Panc1 (cell line): ENCODE data around the gene MAOB. TPM values are rescaled to one million over a fixed set of nuclear protein-coding genes. Genes with fewer than 3 reads are reported as not detected.

Experiments used
- ATAC-seq: fragments of 200-7000 bp; cut with Tn5 transposase; 2 replicates; pipeline ENCODE4 v1.9.1; 2020; ENCODE audit warnings: mild to moderate bottlenecking, moderate library complexity
- BruUV-seq: library from RNA; stranded (reverse); fragments of 400-500 nt; replicated peaks from 2 replicates; lab custom pipeline; 2021; lab: Mats Ljungman, UMichigan
- CTCF ChIA-PET: fragments of 300-600 bp; sonication (Branson Sonifier 250); formaldehyde crosslinking; loops from one replicate; lab custom pipeline; 2022; ENCODE audit warnings: antibody characterized with exemption; lab: Charles Lee
- POLR2A ChIA-PET: fragments of 300-600 bp; sonication (Branson Sonifier 250); formaldehyde crosslinking; loops from one replicate; lab custom pipeline; 2022; ENCODE audit warnings: antibody characterized with exemption; lab: Charles Lee
- DNase-seq: peaks from one replicate; pipeline ENCODE4 v3.0.0-alpha.2; 2010; ENCODE audit warnings: low read depth, low spot score
- H3K27ac ChIP-seq: 2 replicates; pipeline ENCODE4 v1.5.1; 2011; ENCODE audit warnings: mild to moderate bottlenecking, low read length, inconsistent platforms
- H3K27me3 ChIP-seq: fragments of 200-500 bp; sonication (Bioruptor generic); 2 replicates; pipeline ENCODE4 v1.6.0; 2014; ENCODE audit warnings: low read length, inconsistent platforms; ENCODE audit not compliant: control insufficient read depth, insufficient read depth
- H3K36me3 ChIP-seq: fragments of 200-500 bp; sonication (Bioruptor generic); 2 replicates; pipeline ENCODE4 v1.5.1; 2014; ENCODE audit warnings: inconsistent platforms, mild to moderate bottlenecking, low read length, moderate library complexity; ENCODE audit not compliant: control insufficient read depth, insufficient read depth
- H3K4me1 ChIP-seq: 2 replicates; pipeline ENCODE4 v1.5.1; 2011; ENCODE audit warnings: inconsistent platforms, mild to moderate bottlenecking, low read length, moderate library complexity; ENCODE audit not compliant: control insufficient read depth, insufficient read depth
- H3K4me3 ChIP-seq, 2 experiments: 2 replicates each; pipeline ENCODE4 v1.5.1; 2011 to 2012; ENCODE audit warnings: low read depth in 2 of 2, low read length in 2 of 2, mild to moderate bottlenecking in 2 of 2, inconsistent platforms in 1 of 2, moderate library complexity in 1 of 2
- H3K9me3 ChIP-seq: fragments of 200-500 bp; sonication (Bioruptor generic); 2 replicates; pipeline ENCODE4 v1.5.1; 2014; ENCODE audit warnings: low read depth, mild to moderate bottlenecking, inconsistent platforms, low read length, moderate library complexity; ENCODE audit not compliant: control insufficient read depth, insufficient read depth
- POLR2AphosphoS5 ChIP-seq: IDR thresholded peaks from 2 replicates; pipeline ENCODE4 v1.6.1; 2012; ENCODE audit warnings: mild to moderate bottlenecking, low read depth, low read length, moderate library complexity
- SIN3A ChIP-seq: IDR thresholded peaks from 2 replicates; pipeline ENCODE4 v1.6.1; 2012; ENCODE audit warnings: low read depth, mild to moderate bottlenecking, low read length, moderate library complexity, borderline replicate concordance; ENCODE audit not compliant: insufficient read depth
- TCF7L2 ChIP-seq: IDR thresholded peaks from 2 replicates; pipeline ENCODE4 v1.6.1; 2011; ENCODE audit warnings: mild to moderate bottlenecking, low read depth, low read length, inconsistent platforms
- in situ Hi-C: cut with HindIII; loops from 2 replicates; pipeline ENCODE4 v1.10.0; 2016; ENCODE audit warnings: low sequenced_read_pairs, low pct_unique_long_range_greater_than_20kb
- intact Hi-C: fragments of 100-400 bp; cut with micrococcal nuclease; formaldehyde crosslinking; loops from one replicate; pipeline ENCODE4 v1.10.0; 2022; ENCODE audit not compliant: unreplicated experiment
- total RNA-seq: library from RNA; stranded (reverse); gene quantifications from one replicate; pipeline ENCODE4 v1.2.1, GENCODE V29; 2021; ENCODE audit not compliant: unreplicated experiment
- TF ChIP-seq, protein P1 (sequence below): fragments of 450-650 bp; IDR thresholded peaks from 2 replicates; pipeline ENCODE4 v1.5.1; 2017; ENCODE audit warnings: mild to moderate bottlenecking
- TF ChIP-seq, protein P2 (sequence below), 2 experiments: IDR thresholded peaks; 2 replicates each; pipeline ENCODE4 v1.6.1; 2011 to 2012; ENCODE audit warnings: low read depth in 2 of 2, control low read depth in 1 of 2, low read length in 1 of 2, mild to moderate bottlenecking in 1 of 2, moderate library complexity in 1 of 2; ENCODE audit not compliant: insufficient read depth in 1 of 2

The MAOB gene
- total RNA-seq, 1 experiment from 2014 or later: not detected

- no peak for TF ChIP-seq SIN3A
- TF ChIP-seq TCF7L2: no peak
- no peak for TF ChIP-seq POLR2AphosphoS5
- TF ChIP-seq, protein P1, sequence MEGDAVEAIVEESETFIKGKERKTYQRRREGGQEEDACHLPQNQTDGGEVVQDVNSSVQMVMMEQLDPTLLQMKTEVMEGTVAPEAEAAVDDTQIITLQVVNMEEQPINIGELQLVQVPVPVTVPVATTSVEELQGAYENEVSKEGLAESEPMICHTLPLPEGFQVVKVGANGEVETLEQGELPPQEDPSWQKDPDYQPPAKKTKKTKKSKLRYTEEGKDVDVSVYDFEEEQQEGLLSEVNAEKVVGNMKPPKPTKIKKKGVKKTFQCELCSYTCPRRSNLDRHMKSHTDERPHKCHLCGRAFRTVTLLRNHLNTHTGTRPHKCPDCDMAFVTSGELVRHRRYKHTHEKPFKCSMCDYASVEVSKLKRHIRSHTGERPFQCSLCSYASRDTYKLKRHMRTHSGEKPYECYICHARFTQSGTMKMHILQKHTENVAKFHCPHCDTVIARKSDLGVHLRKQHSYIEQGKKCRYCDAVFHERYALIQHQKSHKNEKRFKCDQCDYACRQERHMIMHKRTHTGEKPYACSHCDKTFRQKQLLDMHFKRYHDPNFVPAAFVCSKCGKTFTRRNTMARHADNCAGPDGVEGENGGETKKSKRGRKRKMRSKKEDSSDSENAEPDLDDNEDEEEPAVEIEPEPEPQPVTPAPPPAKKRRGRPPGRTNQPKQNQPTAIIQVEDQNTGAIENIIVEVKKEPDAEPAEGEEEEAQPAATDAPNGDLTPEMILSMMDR: no peak
- TF ChIP-seq, protein P2, sequence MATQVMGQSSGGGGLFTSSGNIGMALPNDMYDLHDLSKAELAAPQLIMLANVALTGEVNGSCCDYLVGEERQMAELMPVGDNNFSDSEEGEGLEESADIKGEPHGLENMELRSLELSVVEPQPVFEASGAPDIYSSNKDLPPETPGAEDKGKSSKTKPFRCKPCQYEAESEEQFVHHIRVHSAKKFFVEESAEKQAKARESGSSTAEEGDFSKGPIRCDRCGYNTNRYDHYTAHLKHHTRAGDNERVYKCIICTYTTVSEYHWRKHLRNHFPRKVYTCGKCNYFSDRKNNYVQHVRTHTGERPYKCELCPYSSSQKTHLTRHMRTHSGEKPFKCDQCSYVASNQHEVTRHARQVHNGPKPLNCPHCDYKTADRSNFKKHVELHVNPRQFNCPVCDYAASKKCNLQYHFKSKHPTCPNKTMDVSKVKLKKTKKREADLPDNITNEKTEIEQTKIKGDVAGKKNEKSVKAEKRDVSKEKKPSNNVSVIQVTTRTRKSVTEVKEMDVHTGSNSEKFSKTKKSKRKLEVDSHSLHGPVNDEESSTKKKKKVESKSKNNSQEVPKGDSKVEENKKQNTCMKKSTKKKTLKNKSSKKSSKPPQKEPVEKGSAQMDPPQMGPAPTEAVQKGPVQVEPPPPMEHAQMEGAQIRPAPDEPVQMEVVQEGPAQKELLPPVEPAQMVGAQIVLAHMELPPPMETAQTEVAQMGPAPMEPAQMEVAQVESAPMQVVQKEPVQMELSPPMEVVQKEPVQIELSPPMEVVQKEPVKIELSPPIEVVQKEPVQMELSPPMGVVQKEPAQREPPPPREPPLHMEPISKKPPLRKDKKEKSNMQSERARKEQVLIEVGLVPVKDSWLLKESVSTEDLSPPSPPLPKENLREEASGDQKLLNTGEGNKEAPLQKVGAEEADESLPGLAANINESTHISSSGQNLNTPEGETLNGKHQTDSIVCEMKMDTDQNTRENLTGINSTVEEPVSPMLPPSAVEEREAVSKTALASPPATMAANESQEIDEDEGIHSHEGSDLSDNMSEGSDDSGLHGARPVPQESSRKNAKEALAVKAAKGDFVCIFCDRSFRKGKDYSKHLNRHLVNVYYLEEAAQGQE (IDR thresholded peaks at IDR 0.05; ENCODE audit: insufficient read depth in 1 of 2, low read depth in 2 of 2, low read length in 1 of 2): no peak
These were observed 20.5 kb downstream of the MAOB start for GRCh38 chrX:43861750-43862149.

GRCh38 chrX:43860646-43861370 is 21.4 kb downstream of the MAOB start:
- ATAC-seq (no peak), DNase-seq (no peak)
- Histone ChIP-seq H3K27me3 (no peaks in the 10 kb centered on the region), H3K36me3 (no peaks in the 10 kb centered on the region), H3K4me3 (no peak overlapping the region), H3K9me3 (no peaks in the 10 kb centered on the region), H3K27ac (no peak overlapping the region), H3K4me1 (no peaks in the 10 kb centered on the region)
- ChIA-PET POLR2A (no interaction called here), CTCF (no interaction called here)
- TF ChIP-seq, protein P1: no peak
- TF ChIP-seq SIN3A: no peak
- no peak for TF ChIP-seq TCF7L2
- BruUV-seq: no TSS peak
- in situ Hi-C loops: no loop called here
- intact Hi-C loops: no loop called here

More at GRCh38 chrX:43861750-43862149, 20.5 kb downstream of the MAOB start:
- H3K4me1 ChIP-seq: no peaks in the 10 kb centered on the region
- no peak for ATAC-seq
- no TSS peak for BruUV-seq
- in situ Hi-C loops: no loop called here
- ChIA-PET POLR2A (no interaction called here), CTCF (no interaction called here)
- H3K9me3 ChIP-seq: no peaks in the 10 kb centered on the region
- intact Hi-C loops: no loop called here
- no peaks in the 10 kb centered on the region for H3K36me3 ChIP-seq
- no peak overlapping the region for H3K4me3 ChIP-seq
- no peak overlapping the region for H3K27ac ChIP-seq
- H3K27me3 ChIP-seq: no peaks in the 10 kb centered on the region
- DNase-seq: no peak
